ENCODE measurements around the gene ITFG1.

The ITFG1 gene

DNA sequence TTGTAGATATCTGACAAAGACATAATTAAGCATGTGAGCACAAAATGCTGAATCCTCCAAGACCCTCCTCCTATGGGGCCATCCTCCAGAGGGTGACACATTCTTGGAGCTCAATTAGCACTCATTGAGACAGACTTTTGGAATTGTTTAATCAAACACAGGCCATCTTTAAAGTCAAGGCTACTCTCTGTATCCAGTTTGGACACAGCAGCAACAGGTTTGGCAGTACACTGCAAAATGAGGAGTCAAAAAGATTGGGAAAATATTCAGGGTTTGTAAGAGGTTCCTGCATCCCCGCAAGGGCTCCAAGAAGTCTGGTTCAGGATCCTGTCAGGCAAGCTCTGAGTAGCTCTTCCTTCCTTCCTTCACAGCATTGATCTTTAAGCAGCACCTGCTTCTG lies 1.3 kb downstream of the ITFG1 start:
- TF ChIP-seq, protein P1, sequence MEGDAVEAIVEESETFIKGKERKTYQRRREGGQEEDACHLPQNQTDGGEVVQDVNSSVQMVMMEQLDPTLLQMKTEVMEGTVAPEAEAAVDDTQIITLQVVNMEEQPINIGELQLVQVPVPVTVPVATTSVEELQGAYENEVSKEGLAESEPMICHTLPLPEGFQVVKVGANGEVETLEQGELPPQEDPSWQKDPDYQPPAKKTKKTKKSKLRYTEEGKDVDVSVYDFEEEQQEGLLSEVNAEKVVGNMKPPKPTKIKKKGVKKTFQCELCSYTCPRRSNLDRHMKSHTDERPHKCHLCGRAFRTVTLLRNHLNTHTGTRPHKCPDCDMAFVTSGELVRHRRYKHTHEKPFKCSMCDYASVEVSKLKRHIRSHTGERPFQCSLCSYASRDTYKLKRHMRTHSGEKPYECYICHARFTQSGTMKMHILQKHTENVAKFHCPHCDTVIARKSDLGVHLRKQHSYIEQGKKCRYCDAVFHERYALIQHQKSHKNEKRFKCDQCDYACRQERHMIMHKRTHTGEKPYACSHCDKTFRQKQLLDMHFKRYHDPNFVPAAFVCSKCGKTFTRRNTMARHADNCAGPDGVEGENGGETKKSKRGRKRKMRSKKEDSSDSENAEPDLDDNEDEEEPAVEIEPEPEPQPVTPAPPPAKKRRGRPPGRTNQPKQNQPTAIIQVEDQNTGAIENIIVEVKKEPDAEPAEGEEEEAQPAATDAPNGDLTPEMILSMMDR (IDR thresholded peaks at IDR 0.05) = no peak

DNA sequence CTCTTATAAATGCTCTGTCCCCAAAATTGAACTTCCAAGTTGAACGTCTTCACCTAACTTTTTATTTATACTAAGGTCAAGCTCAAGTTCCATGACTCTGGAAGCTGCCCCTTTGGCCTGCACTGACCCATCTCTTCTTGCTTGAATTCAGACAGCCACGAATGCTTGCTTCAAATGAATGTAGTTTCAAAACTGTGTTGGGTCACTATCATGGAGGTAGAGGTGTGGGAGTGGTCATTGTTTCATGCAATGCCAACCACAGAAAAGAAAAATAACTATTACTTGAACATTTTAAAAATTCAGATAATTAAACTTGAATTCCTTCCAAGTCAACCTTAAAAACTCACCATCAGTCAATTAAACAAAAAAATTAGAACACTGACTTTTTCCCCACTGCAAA lies 2.5 kb downstream of the ITFG1 start:
- TF ChIP-seq, protein P1 (IDR thresholded peaks at IDR 0.05) = no peak

DNA sequence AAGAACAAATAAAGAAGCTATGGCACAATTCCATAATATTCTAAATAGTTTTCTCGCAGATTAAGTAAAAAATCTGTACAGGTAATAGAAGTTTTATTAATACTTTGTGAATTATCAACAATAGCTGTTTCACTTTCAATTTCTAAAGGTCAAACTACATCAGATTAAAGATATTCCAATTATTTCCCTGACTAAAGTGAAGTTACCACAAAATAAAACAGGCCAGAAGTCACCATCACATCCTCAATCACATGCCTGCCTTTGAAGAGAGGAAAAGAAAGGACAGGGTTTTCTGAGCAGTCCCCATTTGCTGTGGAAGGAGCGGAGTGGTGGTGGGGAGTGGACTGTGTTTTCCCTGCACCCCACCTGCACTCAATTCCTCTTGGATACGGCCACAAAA lies 11.1 kb downstream of the ITFG1 start:
- TF ChIP-seq, protein P1 (IDR thresholded peaks at IDR 0.05) = no peak

DNA sequence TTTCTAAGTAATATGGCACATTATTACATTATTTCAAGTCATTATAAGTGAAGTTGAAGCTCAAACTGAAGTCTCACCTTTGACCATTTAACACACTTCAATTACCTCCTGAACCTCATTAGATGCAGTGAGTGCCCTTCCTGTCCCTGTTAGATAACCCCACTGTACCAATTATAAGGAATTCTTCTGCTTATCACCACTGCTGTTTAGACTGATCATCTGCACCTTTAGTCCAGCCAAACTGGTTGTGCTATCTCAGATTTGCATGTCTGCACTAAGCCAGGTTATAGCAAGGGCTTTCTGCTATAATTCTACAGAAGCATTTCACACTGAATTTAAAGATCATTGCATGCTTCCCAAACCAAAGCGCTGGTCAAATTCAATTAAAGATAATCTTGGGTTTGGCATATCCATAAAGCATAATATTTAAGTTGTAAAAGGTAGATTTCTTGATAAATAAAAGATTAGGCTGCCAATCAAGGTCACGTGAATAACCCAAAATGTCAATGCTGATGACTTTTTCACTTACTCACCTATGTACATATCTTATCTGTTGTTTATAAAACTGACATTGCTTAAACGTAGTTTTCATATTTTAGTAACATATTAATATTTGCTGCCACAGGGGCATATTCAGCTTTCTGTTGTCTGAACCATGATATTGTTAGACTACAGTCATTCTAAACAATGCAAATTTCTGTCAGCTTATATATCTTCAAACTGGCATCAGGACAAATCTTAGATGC lies 11.9 kb downstream of the ITFG1 start:
- TF ChIP-seq, protein P1 (IDR thresholded peaks at IDR 0.05) = no peak

GRCh38 chr16:47446431-47446830 lies 14.4 kb downstream of the ITFG1 start:
- TF ChIP-seq, protein P1 (IDR thresholded peaks at IDR 0.05) = no peak

DNA sequence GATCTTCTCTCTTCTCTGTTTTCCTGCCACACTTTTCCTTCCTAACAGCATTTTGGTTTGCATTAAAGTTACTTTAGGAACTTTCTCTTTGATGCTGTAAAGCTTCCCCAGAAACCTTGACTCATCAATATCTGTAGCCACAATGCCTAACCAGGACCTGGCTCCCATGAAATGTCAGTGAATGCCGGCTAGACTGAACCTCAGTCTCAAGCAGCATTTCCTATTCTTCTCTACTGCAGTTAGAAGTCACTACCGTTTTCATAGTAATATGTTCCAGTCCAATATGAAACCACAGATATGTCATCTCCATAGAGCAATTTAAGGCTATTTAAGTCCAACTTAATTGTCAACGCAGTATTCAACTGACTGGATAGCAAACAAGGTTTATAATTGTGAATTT lies 28.9 kb downstream of the ITFG1 start:
- TF ChIP-seq, protein P1 (IDR thresholded peaks at IDR 0.05) = no peak

DNA sequence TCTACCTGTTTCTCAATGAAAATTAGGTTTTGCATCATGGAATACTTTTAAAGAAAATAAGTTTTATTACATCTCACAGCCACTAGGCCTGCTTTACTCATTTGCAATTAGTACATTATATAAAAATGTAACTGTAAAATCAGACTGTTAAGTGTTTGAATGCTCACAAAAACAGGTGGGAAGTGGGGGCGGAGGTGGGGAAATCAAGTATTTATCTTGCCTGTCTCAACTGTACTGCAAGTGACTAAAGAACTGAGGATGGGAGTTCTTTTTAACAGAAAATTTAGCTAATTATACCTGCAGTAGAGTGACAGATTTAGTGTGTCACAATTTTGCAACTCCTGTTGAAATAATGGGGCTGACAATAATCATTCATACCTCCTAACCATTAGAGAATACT lies 34.1 kb downstream of the ITFG1 start:
- TF ChIP-seq, protein P1 (IDR thresholded peaks at IDR 0.05) = no peak

GRCh38 chr16:47424846-47425245 lies 36.0 kb downstream of the ITFG1 start:
- TF ChIP-seq, protein P1 (IDR thresholded peaks at IDR 0.05) = no peak

Data from LNCAP (cell line).